Transverse colon (tissue), 3 donors: ENCODE results near the gene AARS2.

Source experiments
- POLR2A ChIP-seq: fragments of 450-650 bp; IDR thresholded peaks from one replicate; pipeline ENCODE4 v1.6.1; 2016; ENCODE audit warnings: antibody characterized with exemption, mild to moderate bottlenecking, moderate library complexity
- TF ChIP-seq, protein P1 (sequence below), 5 experiments: fragments of 200-600 bp in 3 of 5; fragments of 450-650 bp in 2 of 5; sonication (generic) in 3 of 5; IDR thresholded peaks; 1 replicate in 2 of 5; 2 replicates in 3 of 5; pipeline ENCODE4 v1.5.1; 2016 to 2017; ENCODE audit warnings: antibody characterized with exemption in 5 of 5, inconsistent platforms in 3 of 5, mild to moderate bottlenecking in 2 of 5, moderate library complexity in 1 of 5

DNA sequence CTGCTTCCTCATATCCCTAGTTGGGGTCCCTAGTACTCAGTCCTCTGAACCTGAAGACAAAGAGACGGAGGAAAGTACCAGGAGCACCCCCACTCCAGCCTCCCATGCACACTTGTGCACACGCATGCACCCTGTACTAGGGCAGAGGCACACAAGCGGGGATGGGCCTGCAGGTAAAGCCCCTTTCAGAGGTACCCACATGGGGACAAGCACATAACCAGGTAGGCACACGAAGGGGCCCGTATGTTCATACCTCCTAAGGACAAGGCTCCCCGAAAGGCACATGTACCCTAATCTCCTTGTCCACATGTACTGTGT lies 41.8 kb downstream of the AARS2 start:
- no peak for TF ChIP-seq POLR2A
- TF ChIP-seq, protein P1, sequence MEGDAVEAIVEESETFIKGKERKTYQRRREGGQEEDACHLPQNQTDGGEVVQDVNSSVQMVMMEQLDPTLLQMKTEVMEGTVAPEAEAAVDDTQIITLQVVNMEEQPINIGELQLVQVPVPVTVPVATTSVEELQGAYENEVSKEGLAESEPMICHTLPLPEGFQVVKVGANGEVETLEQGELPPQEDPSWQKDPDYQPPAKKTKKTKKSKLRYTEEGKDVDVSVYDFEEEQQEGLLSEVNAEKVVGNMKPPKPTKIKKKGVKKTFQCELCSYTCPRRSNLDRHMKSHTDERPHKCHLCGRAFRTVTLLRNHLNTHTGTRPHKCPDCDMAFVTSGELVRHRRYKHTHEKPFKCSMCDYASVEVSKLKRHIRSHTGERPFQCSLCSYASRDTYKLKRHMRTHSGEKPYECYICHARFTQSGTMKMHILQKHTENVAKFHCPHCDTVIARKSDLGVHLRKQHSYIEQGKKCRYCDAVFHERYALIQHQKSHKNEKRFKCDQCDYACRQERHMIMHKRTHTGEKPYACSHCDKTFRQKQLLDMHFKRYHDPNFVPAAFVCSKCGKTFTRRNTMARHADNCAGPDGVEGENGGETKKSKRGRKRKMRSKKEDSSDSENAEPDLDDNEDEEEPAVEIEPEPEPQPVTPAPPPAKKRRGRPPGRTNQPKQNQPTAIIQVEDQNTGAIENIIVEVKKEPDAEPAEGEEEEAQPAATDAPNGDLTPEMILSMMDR (IDR thresholded peaks at IDR 0.05), result no peak
